ENCODE measurements around the gene TTYH2. TPM values are rescaled to one million over a fixed set of nuclear protein-coding genes. Genes with fewer than 3 reads are reported as not detected.

TTYH2 gene
- total RNA-seq, 1 experiment from 2014 or later, result 4.5 TPM

- TF ChIP-seq E2F1 (CRISPR knock-in tag; IDR thresholded peaks at IDR 0.05), result no peak
These were observed 21.1 kb downstream of the TTYH2 start (continued) for GRCh38 chr17:74234486-74234885.

- ChIA-PET CTCF (interaction anchor here (0.8 to 1.8 kb wide), 2 partner anchors 9 to 10 kb away, joined by 3 to 7 read pairs; no protein-coding TSS in a partner anchor), POLR2A (no interaction called here)
- no peak overlapping the region for H3K27ac Mint-ChIP-seq
- peaks cover 16% of the 10 kb centered on the region for H3K4me1 Mint-ChIP-seq
- H3K9me3 Mint-ChIP-seq, result no peaks in the 10 kb centered on the region
- ATAC-seq, result no peak
- TF ChIP-seq ZBTB43 (CRISPR knock-in tag; IDR thresholded peaks at IDR 0.05) (no peak), SOX15 (CRISPR knock-in tag; IDR thresholded peaks at IDR 0.05) (no peak), SMAD3 (CRISPR knock-in tag; IDR thresholded peaks at IDR 0.05; ENCODE audit: borderline replicate concordance) (no peak), E2F1 (CRISPR knock-in tag; IDR thresholded peaks at IDR 0.05) (no peak)
- H3K36me3 Mint-ChIP-seq, result no peaks in the 10 kb centered on the region
- H3K4me3 Mint-ChIP-seq, result no peak overlapping the region
- DNase-seq (ENCODE audit: low spot score), result no peak
- no peaks in the 10 kb centered on the region for H3K27me3 Mint-ChIP-seq (ENCODE audit: low read depth)
These were observed 21.7 kb downstream of the TTYH2 start for GRCh38 chr17:74235040-74235581.

GRCh38 chr17:74235911-74236371, 22.6 kb downstream of the TTYH2 start:
- H3K4me1 Mint-ChIP-seq, result peaks cover 22% of the 10 kb centered on the region
- ChIA-PET CTCF (interaction anchor here (0.8 to 1.0 kb wide), 2 partner anchors 8 to 60 kb away, joined by 3 read pairs; no protein-coding TSS in a partner anchor), POLR2A (interaction anchor here (0.7 kb wide), 1 partner anchor 23 kb away, joined by 3 read pairs; the partner anchor contains the start of gene TTYH2)
- H3K27ac Mint-ChIP-seq, result no peak overlapping the region
- ATAC-seq (no peak), DNase-seq (ENCODE audit: low spot score) (no peak)
- TF ChIP-seq CBFB (CRISPR knock-in tag; IDR thresholded peaks at IDR 0.05; ENCODE audit: low read depth) (no peak), ZNF317 (CRISPR knock-in tag; IDR thresholded peaks at IDR 0.05; ENCODE audit: borderline replicate concordance, low read depth) (no peak), ZNF423 (CRISPR knock-in tag; IDR thresholded peaks at IDR 0.05) (no peak), CREB1 (CRISPR knock-in tag; IDR thresholded peaks at IDR 0.05) (no peak), CREM (CRISPR knock-in tag; IDR thresholded peaks at IDR 0.05) (no peak), SP1 (CRISPR knock-in tag; conservative IDR thresholded peaks at IDR 0.05) (no peak), NFE2L1 (CRISPR knock-in tag; IDR thresholded peaks at IDR 0.05) (no peak), ARID4B (CRISPR knock-in tag; IDR thresholded peaks at IDR 0.05; ENCODE audit: borderline replicate concordance) (no peak), STAT6 (CRISPR knock-in tag; conservative IDR thresholded peaks at IDR 0.05; ENCODE audit: low read depth) (no peak)
- no peaks in the 10 kb centered on the region for H3K9me3 Mint-ChIP-seq
- H3K4me3 Mint-ChIP-seq, result no peak overlapping the region
- no peaks in the 10 kb centered on the region for H3K36me3 Mint-ChIP-seq
- no peaks in the 10 kb centered on the region for H3K27me3 Mint-ChIP-seq (ENCODE audit: low read depth)

All from WTC11 (cell line).